ENCODE measurements around the gene TMEM235.

GRCh38 chr17:78268191-78268874, 36.9 kb downstream of the TMEM235 start:
- TF ChIP-seq CTCF (IDR thresholded peaks at IDR 0.05) = no peak
- no peak for TF ChIP-seq EZH2 (IDR thresholded peaks at IDR 0.05)

Measured in neural progenitor cell (in vitro differentiated cells).